Cardiac muscle cell (in vitro differentiated cells and primary cell): ENCODE data around the gene MTIF3. TPM values are rescaled to one million over a fixed set of nuclear protein-coding genes. Genes with fewer than 3 reads are reported as not detected.

ENCODE experiments used
- DNase-seq, 2 donors: peaks; one replicate each; pipeline versions ENCODE4 v3.0.0 to v3.0.0-alpha.2; 2010 to 2017; ENCODE audit warnings: low read depth in 1 of 2, low spot score in 1 of 2
- H3K27ac ChIP-seq: fragments of 200-600 bp; sonication (generic); 2 replicates; pipeline ENCODE4 v1.5.1; 2016
- H3K27me3 ChIP-seq: fragments of 200-600 bp; sonication (generic); 2 replicates; pipeline ENCODE4 v1.6.0; 2016; ENCODE audit warnings: control low read depth
- H3K36me3 ChIP-seq: fragments of 200-600 bp; sonication (generic); 2 replicates; pipeline ENCODE4 v1.5.1; 2016; ENCODE audit warnings: control low read depth
- H3K4me1 ChIP-seq: fragments of 200-600 bp; sonication (generic); 2 replicates; pipeline ENCODE4 v1.8.1; 2017; ENCODE audit warnings: low read depth, mild to moderate bottlenecking, mixed run types
- H3K4me3 ChIP-seq: fragments of 200-600 bp; sonication (generic); 2 replicates; pipeline ENCODE4 v1.5.1; 2016; ENCODE audit warnings: mild to moderate bottlenecking
- H3K9me3 ChIP-seq: fragments of 200-600 bp; sonication (generic); 2 replicates; pipeline ENCODE4 v1.5.1; 2017; ENCODE audit warnings: low read depth, mild to moderate bottlenecking, control low read depth
- CTCF ChIP-seq: IDR thresholded peaks from 2 replicates; pipeline ENCODE4 v1.5.1; 2012; ENCODE audit warnings: low read depth, mild to moderate bottlenecking, low read length
- polyA plus RNA-seq: library from polyadenylated mRNA; unstranded; fragments of >200 nt; fragmentation: Nextera tagmentation; extraction: Ambion mirVana; gene quantifications from 2 replicates; pipeline ENCODE4 v1.2.1, GENCODE V29; 2016
- total RNA-seq: library from RNA; depleted of rRNA; stranded (reverse); fragments of >200 nt; gene quantifications from 2 replicates; pipeline ENCODE4 v1.2.3, GENCODE V29; 2016

MTIF3 gene
- total and polyA plus RNA-seq, 2 experiments from 2014 or later: 55.5 to 72.8 TPM

GRCh38 chr13:27466513-27466912 lies 16.1 kb upstream of the MTIF3 start:
- Histone ChIP-seq H3K4me3 (no peak overlapping the region), H3K27me3 (no peaks in the 10 kb centered on the region), H3K36me3 (no peaks in the 10 kb centered on the region), H3K9me3 (no peaks in the 10 kb centered on the region), H3K27ac (no peak overlapping the region), H3K4me1 (no peaks in the 10 kb centered on the region)
- TF ChIP-seq CTCF: no peak
- no peak for DNase-seq

GRCh38 chr13:27465611-27466010 lies 15.2 kb upstream of the MTIF3 start:
- no peaks in the 10 kb centered on the region for H3K27me3 ChIP-seq
- no peaks in the 10 kb centered on the region for H3K9me3 ChIP-seq
- H3K36me3 ChIP-seq: no peaks in the 10 kb centered on the region
- H3K4me1 ChIP-seq: no peaks in the 10 kb centered on the region
- TF ChIP-seq CTCF: no peak
- no peak overlapping the region for H3K4me3 ChIP-seq
- no peak overlapping the region for H3K27ac ChIP-seq
- no peak for DNase-seq

GRCh38 chr13:27463500-27463899 lies 13.1 kb upstream of the MTIF3 start:
- no peak overlapping the region for H3K27ac ChIP-seq
- H3K9me3 ChIP-seq: no peaks in the 10 kb centered on the region
- no peaks in the 10 kb centered on the region for H3K36me3 ChIP-seq
- no peak for DNase-seq
- no peaks in the 10 kb centered on the region for H3K4me1 ChIP-seq
- TF ChIP-seq CTCF: no peak
- no peak overlapping the region for H3K4me3 ChIP-seq
- no peaks in the 10 kb centered on the region for H3K27me3 ChIP-seq

GRCh38 chr13:27461940-27462584 lies 11.7 kb upstream of the MTIF3 start:
- peak overlapping the region; percentile 54 for H3K27ac ChIP-seq
- peak in 1 of 2 donors; percentile 44 for DNase-seq
- no peaks in the 10 kb centered on the region for H3K9me3 ChIP-seq
- no peaks in the 10 kb centered on the region for H3K4me1 ChIP-seq
- TF ChIP-seq CTCF: no peak
- H3K4me3 ChIP-seq: no peak overlapping the region
- H3K27me3 ChIP-seq: no peaks in the 10 kb centered on the region
- no peaks in the 10 kb centered on the region for H3K36me3 ChIP-seq

- TF ChIP-seq CTCF: no peak
- Histone ChIP-seq H3K9me3 (no peaks in the 10 kb centered on the region), H3K4me3 (no peak overlapping the region), H3K36me3 (no peaks in the 10 kb centered on the region), H3K4me1 (peaks cover 6% of the 10 kb centered on the region), H3K27me3 (peaks cover 26% of the 10 kb centered on the region), H3K27ac (no peak overlapping the region)
- no peak for DNase-seq
Observed at GRCh38 chr13:27455331-27455855, 5.0 kb upstream of the MTIF3 start.
